Measurements from ENCODE around the gene CASP8AP2.

DNA sequence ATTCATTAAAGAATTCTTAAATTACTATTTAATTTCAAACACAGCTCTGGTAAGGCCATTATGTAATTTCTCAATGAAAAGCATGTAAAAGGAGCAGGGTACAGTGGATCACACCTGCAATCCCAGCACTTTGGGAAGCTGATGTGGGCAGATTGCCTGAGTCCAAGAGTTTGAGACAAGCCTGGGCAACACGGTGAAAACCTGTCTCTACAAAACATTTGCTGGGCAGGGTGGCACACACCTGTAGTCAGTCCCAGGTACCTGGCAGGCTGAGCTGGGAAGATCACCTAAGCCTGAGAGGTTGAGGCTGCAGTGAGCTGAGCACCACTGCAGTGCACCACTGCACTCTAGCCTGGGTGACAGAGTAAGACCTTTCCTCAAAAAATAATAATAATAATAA lies 47.5 kb upstream of the CASP8AP2 start:
- TF ChIP-seq EZH2 (IDR thresholded peaks at IDR 0.05; ENCODE audit: insufficient read depth, poor library complexity, severe bottlenecking) (no peak), EZH2phosphoT487 (IDR thresholded peaks at IDR 0.05; ENCODE audit: insufficient read depth, low read depth) (no peak)

Measured in GM23248 (cell line).